ENCODE measurements around the gene SNAI1. TPM values are rescaled to one million over a fixed set of nuclear protein-coding genes. Genes with fewer than 3 reads are reported as not detected.
"Not testable (repeated sequence)": the region's sequence is repeated elsewhere in the genome, so short reads cannot be mapped to it uniquely, and the experiment has no call there.

Gene SNAI1
- total RNA-seq, 2 experiments from 2014 or later: 0.31 TPM; not detected in 1

DNA sequence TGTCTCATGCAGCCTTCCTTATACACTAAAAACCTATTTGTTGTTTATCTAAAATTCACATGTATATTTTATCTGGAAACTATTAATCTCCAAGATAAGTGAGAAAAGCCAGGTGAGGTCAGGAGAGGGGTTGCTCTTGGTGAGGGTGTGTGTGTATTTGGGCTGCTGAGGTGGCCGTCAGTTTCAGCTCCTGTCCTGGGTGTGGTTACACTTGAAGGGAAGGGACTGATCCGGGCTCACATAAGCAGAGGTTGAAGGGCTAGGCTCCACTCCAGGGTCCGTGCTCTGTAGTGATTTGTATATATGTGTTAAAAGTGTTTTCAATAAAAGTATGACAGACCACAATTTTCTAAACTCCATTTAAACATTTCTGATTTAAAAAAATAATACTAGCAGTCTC is 13.5 kb upstream of the SNAI1 start:
- CTCF ChIA-PET: interaction anchor here (1.2 kb wide), 1 partner anchor 10 kb away, joined by 6 read pairs; no protein-coding TSS in a partner anchor
- Mint-ChIP-seq H3K9me3 (no peaks in the 10 kb centered on the region), H3K36me3 (ENCODE audit: low read depth) (no peaks in the 10 kb centered on the region), H3K27me3 (ENCODE audit: low read depth) (no peaks in the 10 kb centered on the region), H3K27ac (no peak overlapping the region), H3K4me1 (ENCODE audit: low read depth) (peaks cover 1% of the 10 kb centered on the region), H3K4me3 (no peak overlapping the region)
- no peak for DNase-seq
- intact Hi-C loops (cut with micrococcal nuclease): no loop called here

DNA sequence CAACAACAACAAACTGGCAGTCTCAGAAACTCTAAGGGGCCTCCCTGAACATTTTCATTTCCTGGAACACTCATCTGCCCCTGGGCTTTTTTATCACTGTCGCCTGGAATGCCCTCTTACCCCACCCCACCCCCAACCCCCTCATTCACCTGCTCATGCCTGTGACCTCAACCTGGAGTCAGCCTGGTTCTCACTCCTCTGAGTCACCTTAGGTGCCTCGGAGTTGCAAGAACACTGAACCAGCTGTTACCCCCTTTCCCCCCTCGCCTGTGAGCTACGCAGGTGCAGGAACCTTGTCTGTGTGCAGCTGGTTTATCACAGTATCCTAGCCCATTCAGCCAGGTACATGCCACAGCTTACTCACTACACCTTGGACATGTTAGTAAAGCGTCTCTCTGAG is 12.8 kb upstream of the SNAI1 start:
- no peak for DNase-seq
- H3K27me3 Mint-ChIP-seq (ENCODE audit: low read depth): no peaks in the 10 kb centered on the region
- no peak overlapping the region for H3K4me3 Mint-ChIP-seq
- no peaks in the 10 kb centered on the region for H3K9me3 Mint-ChIP-seq
- peaks cover 1% of the 10 kb centered on the region for H3K4me1 Mint-ChIP-seq (ENCODE audit: low read depth)
- H3K27ac Mint-ChIP-seq: no peak overlapping the region
- CTCF ChIA-PET: interaction anchor here (0.7 kb wide), 1 partner anchor 101 kb away, joined by 4 read pairs; no protein-coding TSS in a partner anchor
- no peaks in the 10 kb centered on the region for H3K36me3 Mint-ChIP-seq (ENCODE audit: low read depth)
- intact Hi-C loops (cut with micrococcal nuclease): no loop called here

DNA sequence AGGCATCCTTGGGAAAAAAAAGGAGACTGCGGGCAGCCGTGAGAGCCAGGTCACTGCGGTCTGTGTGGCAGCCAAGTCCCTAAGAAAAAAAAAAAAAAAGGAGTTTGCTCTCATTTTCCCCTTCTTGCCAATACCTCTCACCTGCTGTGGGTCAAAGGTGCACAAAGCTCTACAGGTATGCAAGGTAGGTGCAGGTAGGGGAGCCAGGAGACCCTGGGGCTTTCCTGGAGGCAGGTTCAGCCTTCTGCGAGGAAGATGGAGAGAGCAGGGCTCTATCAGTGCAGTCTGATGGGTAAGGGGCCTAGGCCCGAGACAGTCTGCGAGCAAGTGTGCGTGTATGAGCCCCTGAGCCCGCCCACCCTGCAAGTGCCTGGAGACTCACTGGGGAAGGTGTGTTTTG is 12.3 kb upstream of the SNAI1 start:
- Mint-ChIP-seq H3K36me3 (ENCODE audit: low read depth) (no peaks in the 10 kb centered on the region), H3K4me3 (no peak overlapping the region), H3K27ac (no peak overlapping the region), H3K27me3 (ENCODE audit: low read depth) (no peaks in the 10 kb centered on the region), H3K4me1 (ENCODE audit: low read depth) (peaks cover 1% of the 10 kb centered on the region), H3K9me3 (no peaks in the 10 kb centered on the region)
- CTCF ChIA-PET: interaction anchor here (1.2 kb wide), 1 partner anchor 98 kb away, joined by 3 read pairs; no protein-coding TSS in a partner anchor
- no peak for DNase-seq
- intact Hi-C loops (cut with micrococcal nuclease): no loop called here

DNA sequence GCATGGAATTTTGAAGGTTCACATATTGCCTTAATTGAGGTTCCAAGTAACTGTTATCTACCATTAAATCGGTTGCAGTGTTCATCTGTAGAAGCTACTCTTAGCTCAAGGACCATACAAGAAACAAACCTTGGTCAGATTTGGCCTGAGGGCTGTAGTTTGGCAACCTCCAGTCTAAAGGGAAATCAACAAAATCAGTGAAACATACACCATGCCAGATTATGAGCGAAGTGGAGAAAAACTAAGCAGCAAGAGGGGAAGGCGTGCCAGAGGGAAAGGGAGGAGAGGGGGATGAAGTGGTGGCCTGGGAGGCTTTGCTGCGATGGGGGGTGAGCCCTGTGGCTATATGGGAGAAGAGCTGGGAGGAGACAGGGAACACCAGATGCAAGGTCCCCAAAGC is 8.8 kb upstream of the SNAI1 start:
- DNase-seq: no peak
- Mint-ChIP-seq H3K27ac (no peak overlapping the region), H3K27me3 (ENCODE audit: low read depth) (no peaks in the 10 kb centered on the region), H3K9me3 (no peaks in the 10 kb centered on the region), H3K4me1 (ENCODE audit: low read depth) (peaks cover 1% of the 10 kb centered on the region), H3K36me3 (ENCODE audit: low read depth) (no peaks in the 10 kb centered on the region), H3K4me3 (no peak overlapping the region)
- CTCF ChIA-PET: interaction anchor here (1.0 to 1.8 kb wide), 3 partner anchors 8 to 192 kb away, joined by 3 to 6 read pairs (median 4); no protein-coding TSS in a partner anchor
- intact Hi-C loops (cut with micrococcal nuclease): no loop called here

DNA sequence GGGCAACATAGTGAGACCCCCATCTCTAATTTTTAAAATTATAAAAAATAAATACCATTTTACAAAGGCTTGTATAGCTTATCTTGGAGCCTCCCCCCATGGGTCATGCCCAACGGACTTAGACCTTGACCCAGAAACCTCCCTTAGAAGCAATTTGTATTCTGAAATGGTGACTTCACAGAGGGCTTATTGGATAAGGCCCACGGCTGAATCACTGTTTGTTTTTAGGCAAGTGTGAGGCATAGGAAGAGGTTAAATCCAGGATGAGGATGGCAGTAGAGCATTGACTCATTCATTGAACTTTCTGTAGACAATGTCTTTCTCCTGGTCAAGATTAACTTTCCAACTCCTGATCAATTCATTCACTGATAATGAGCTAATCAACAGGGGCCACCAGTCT is 6.2 kb upstream of the SNAI1 start:
- Mint-ChIP-seq H3K4me1 (ENCODE audit: low read depth) (peaks cover 2% of the 10 kb centered on the region), H3K27me3 (ENCODE audit: low read depth) (no peaks in the 10 kb centered on the region), H3K36me3 (ENCODE audit: low read depth) (no peaks in the 10 kb centered on the region), H3K4me3 (no peak overlapping the region), H3K27ac (no peak overlapping the region), H3K9me3 (no peaks in the 10 kb centered on the region)
- intact Hi-C loops (cut with micrococcal nuclease): no loop called here
- CTCF ChIA-PET: interaction anchor here (1.6 to 9.5 kb wide), 4 partner anchors 94 to 194 kb away, joined by 5 to 248 read pairs (median 6); no protein-coding TSS in a partner anchor
- DNase-seq: no peak

DNA sequence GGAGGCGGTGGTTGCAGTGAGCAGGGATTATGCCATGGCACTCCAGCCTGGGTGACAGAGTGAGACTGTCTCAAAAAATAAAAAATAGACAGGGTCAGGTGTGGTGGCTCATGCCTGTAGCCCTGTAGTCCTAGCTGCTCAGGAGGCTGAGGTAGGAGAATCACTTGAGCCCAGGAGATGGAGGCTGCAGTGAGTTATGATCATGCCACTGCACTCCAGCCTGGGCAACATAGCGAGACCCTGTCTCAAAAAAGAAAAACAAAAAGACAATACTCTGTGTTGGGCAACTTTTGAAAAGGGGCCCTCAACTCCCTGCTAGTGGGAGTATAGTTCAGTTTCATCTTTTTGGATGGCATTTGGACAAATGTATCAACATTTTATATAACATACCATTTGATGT is 5.0 kb upstream of the SNAI1 start:
- DNase-seq; H3K27ac Mint-ChIP-seq; H3K27me3 Mint-ChIP-seq (ENCODE audit: low read depth); H3K36me3 Mint-ChIP-seq (ENCODE audit: low read depth); H3K4me1 Mint-ChIP-seq (ENCODE audit: low read depth); intact Hi-C loops (cut with micrococcal nuclease); H3K4me3 Mint-ChIP-seq; H3K9me3 Mint-ChIP-seq: not testable (repeated sequence)
- CTCF ChIA-PET: interaction anchor here (0.7 to 9.5 kb wide), 11 partner anchors 11 to 197 kb away, joined by 3 to 248 read pairs (median 8); no protein-coding TSS in a partner anchor

DNA sequence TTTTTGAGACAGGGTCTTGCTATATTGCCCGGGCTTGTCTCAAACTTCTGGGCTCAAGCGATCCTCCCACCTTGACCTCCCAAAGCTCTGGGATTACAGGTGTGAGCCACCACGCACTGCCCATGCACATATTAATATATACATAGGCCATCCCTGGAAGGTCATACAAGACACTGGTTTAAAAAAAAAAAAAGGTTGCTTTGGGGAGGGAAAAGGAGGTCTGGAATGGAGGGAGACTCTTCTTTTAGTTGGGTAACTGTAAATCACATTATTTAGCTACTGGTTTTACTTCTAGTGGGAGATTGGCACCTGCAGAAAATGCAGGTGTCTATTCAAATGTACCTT is 4.1 kb upstream of the SNAI1 start:
- no peak for DNase-seq
- Mint-ChIP-seq H3K4me1 (ENCODE audit: low read depth) (peaks cover 15% of the 10 kb centered on the region), H3K9me3 (no peaks in the 10 kb centered on the region), H3K27ac (no peak overlapping the region), H3K4me3 (no peak overlapping the region), H3K36me3 (ENCODE audit: low read depth) (no peaks in the 10 kb centered on the region), H3K27me3 (ENCODE audit: low read depth) (peaks cover 3% of the 10 kb centered on the region)
- CTCF ChIA-PET: interaction anchor here (0.6 to 9.5 kb wide), 30 partner anchors 10 to 576 kb away, joined by 3 to 248 read pairs (median 4); partner anchors contain the start of gene PEDS1
- intact Hi-C loops (cut with micrococcal nuclease): loop anchor here (1.0 kb wide), 3 partner anchors 93 to 201 kb away; no protein-coding TSS in a partner anchor

DNA sequence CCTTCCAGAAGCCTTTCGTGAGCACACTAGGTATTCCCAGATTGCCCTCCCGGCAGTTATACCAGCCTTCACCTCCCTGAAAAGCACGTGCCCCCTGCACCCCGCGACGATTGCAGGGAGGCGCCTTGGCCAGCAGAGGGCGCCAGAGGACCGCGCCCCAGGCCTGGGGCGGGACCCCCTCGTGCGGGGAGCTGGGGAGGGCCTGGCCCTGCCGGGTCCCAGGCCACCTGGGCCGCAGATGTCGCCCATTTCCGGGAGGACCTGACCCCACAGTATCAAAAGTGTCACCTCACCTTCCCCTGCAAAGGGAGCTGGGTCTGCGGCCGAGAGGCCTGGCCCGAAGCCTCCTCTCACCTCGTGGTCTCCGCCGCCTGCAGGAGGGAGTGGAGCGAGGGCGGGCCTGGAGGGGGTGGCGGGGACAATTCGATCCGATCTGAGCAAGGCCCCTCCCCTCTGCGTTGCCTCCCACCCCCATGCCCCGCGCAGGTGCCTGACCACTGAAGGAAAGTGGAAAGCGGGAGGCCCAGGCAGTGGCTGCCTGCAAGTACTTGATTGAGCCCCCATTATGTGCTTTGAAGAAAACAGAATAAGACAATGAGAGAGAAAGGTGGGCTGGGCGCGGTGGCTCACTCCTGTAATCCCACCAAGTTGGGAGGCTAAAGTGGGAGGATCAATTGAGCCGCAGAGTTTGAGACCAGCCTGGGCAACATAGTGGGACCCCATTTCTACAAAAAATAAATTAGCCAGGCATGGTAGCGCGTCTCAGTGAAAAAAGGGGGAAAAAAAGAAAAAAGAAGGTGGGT is 3.5 kb upstream of the SNAI1 start:
- CTCF ChIA-PET: interaction anchor here (0.6 to 9.5 kb wide), 42 partner anchors 10 to 576 kb away, joined by 3 to 248 read pairs (median 4); partner anchors contain the start of gene PEDS1
- H3K36me3 Mint-ChIP-seq (ENCODE audit: low read depth): no peaks in the 10 kb centered on the region
- no peak overlapping the region for H3K27ac Mint-ChIP-seq
- DNase-seq: peak; percentile 68
- H3K9me3 Mint-ChIP-seq: no peaks in the 10 kb centered on the region
- peaks cover 3% of the 10 kb centered on the region for H3K27me3 Mint-ChIP-seq (ENCODE audit: low read depth)
- intact Hi-C loops (cut with micrococcal nuclease): loop anchor here (1.0 kb wide), 3 partner anchors 92 to 200 kb away; no protein-coding TSS in a partner anchor
- peaks cover 20% of the 10 kb centered on the region for H3K4me1 Mint-ChIP-seq (ENCODE audit: low read depth)
- no peak overlapping the region for H3K4me3 Mint-ChIP-seq

DNA sequence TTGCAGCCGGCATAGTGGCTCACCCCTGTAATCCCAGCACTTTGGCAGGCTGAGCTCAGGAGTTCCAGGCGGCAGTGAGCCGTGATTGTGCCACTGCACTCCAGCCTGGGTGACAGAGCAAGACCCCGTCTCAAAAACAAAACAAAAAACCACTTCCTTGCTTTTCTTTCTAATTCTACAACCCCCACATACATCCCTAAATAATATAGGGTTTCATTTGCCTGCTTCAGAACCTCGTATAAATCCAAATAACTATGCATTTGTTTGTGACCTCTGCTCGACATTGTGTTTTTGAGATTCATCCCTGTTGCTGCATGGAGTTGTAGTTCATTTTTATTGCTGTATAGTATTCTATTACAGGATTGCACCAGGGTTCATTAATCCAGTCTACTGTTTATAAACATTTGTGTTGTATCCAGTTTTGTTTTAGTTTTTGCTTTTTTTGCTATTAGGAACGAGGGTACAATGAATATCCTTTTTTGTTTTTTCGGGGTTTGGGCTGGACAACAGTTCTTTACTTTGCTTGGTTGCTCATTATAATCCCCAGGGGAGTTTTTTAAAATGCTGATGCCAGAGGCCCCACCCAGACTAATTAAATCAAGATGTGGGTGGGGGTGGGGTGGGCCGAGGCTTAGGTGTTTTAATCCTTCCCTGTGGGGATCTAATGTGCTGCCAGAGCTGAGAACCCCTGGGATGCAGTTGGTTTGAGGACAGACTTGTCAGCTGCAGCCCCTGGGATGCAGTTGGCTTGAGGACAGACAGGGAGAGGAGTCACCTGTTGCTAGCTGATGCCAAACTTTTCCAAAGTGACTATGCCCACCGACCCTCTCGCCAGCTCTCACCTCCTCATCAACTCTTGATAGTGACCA is 2.4 kb upstream of the SNAI1 start:
- H3K9me3 Mint-ChIP-seq: no peaks in the 10 kb centered on the region

DNA sequence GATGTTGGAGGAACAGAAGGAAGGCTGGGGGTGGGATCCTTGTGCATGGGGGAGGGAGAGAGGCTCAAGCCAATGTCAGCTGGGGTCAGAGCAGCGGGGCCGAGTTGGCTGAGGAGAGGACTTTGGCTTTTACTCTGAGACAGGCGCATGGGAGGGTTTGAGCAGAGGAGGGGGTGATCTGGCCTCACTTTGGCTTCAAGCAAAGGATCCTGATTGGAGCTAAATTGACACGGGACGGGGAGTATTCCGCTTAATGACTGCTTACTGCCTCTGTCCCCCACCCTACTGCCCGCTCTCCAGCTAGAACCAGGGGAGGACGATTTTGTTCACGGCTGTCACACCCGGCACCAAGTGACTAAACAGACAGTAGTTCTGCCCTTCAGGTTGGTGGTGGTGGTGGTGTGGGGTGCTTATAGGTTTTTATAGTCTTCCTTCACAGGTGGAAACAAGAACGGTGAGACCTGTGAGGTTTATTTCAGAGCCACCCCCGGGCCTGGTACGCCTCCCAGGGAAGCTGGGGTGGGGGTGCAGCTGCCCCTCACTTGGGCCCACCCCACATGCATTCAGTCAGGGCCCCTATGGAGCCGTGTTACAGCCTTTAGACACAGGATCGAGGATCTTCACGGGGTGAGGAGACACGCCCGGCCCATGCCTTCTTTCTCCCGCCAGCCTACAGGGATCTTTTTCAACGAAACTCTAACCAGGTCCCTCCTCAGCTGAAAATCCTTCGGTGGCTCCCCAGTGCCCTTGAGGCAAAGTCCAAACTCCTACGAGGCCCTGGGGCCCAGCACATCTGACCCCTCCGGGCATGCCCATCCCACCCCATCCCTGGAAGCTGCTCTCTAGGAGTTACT is 1.3 kb upstream of the SNAI1 start:
- H3K4me3 Mint-ChIP-seq: peak overlapping the region; percentile 26
- CTCF ChIA-PET: interaction anchor here (1.1 to 9.5 kb wide), 6 partner anchors 8 to 188 kb away, joined by 3 to 248 read pairs (median 4); no protein-coding TSS in a partner anchor
- no peaks in the 10 kb centered on the region for H3K36me3 Mint-ChIP-seq (ENCODE audit: low read depth)
- H3K9me3 Mint-ChIP-seq: no peaks in the 10 kb centered on the region
- H3K27me3 Mint-ChIP-seq (ENCODE audit: low read depth): peaks cover 3% of the 10 kb centered on the region
- intact Hi-C loops (cut with micrococcal nuclease): loop anchor here (5.0 to 10.0 kb wide), 2 partner anchors 106 to 483 kb away; no protein-coding TSS in a partner anchor
- H3K4me1 Mint-ChIP-seq (ENCODE audit: low read depth): peaks cover 20% of the 10 kb centered on the region
- no peak for DNase-seq
- H3K27ac Mint-ChIP-seq: no peak overlapping the region

More for the DNA sequence above, 2.4 kb upstream of the SNAI1 start:
- DNase-seq: no peak
- H3K27me3 Mint-ChIP-seq (ENCODE audit: low read depth): peaks cover 3% of the 10 kb centered on the region
- H3K27ac Mint-ChIP-seq: no peak overlapping the region
- intact Hi-C loops (cut with micrococcal nuclease): loop anchor here (5.0 to 10.0 kb wide), 2 partner anchors 107 to 484 kb away; no protein-coding TSS in a partner anchor
- H3K4me1 Mint-ChIP-seq (ENCODE audit: low read depth): peaks cover 20% of the 10 kb centered on the region
- CTCF ChIA-PET: interaction anchor here (0.5 to 9.5 kb wide), 13 partner anchors 12 to 199 kb away, joined by 3 to 248 read pairs (median 3); no protein-coding TSS in a partner anchor
- no peaks in the 10 kb centered on the region for H3K36me3 Mint-ChIP-seq (ENCODE audit: low read depth)
- H3K4me3 Mint-ChIP-seq: no peak overlapping the region

DNA sequence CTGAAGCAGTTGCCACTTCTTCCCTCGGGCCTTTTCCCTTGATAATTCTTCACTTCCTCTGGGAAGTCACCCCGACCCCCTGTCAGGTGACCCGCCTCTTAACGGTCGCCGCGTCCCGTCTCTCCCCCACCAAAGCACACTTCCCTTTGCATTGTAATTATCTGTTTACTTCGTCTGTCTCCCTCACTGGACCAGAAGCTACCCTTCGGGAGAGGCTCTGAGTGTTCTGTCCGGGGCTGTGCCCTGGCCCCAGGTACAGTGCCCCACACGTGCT is 771 bp upstream of the SNAI1 start:
- peaks cover 3% of the 10 kb centered on the region for H3K27me3 Mint-ChIP-seq (ENCODE audit: low read depth)
- DNase-seq: no peak
- CTCF ChIA-PET: interaction anchor here (1.1 to 9.5 kb wide), 5 partner anchors 9 to 187 kb away, joined by 3 to 248 read pairs (median 6); no protein-coding TSS in a partner anchor
- no peaks in the 10 kb centered on the region for H3K9me3 Mint-ChIP-seq
- H3K27ac Mint-ChIP-seq: no peak overlapping the region
- peaks cover 20% of the 10 kb centered on the region for H3K4me1 Mint-ChIP-seq (ENCODE audit: low read depth)
- peak overlapping the region; percentile 26 for H3K4me3 Mint-ChIP-seq
- no peaks in the 10 kb centered on the region for H3K36me3 Mint-ChIP-seq (ENCODE audit: low read depth)
- intact Hi-C loops (cut with micrococcal nuclease): loop anchor here (5.0 to 10.0 kb wide), 2 partner anchors 105 to 483 kb away; no protein-coding TSS in a partner anchor
